ENCODE results near the gene UNC5A. TPM values are rescaled to one million over a fixed set of nuclear protein-coding genes. Genes with fewer than 3 reads are reported as not detected.

Gene UNC5A
- total and polyA plus RNA-seq, 10 of the 15 experiments (the other 5 are each of a cell fraction or from before 2014, with no cell fraction given), result not detected

GRCh38 chr5:176892663-176893062 lies 82.3 kb downstream of the UNC5A start:
- POLR2A ChIA-PET, result no interaction called here
- H3K27me3 ChIP-seq (replicated peaks in 1 of 2; ENCODE audit: control insufficient read depth in 2 of 2, insufficient read depth in 2 of 2, low read length in 1 of 2), result no peaks in the 10 kb centered on the region; a peak in 2 of 4 replicates
- H4K20me1 ChIP-seq (ENCODE audit: control insufficient read depth, insufficient read depth), result no peaks in the 10 kb centered on the region
- 29% methylated on average over 3 of the region's 3 CpGs for WGBS (ENCODE audit: insufficient coverage, insufficient replicate concordance, low lambda C conversion rate, missing lambda C conversion rate)
- in situ Hi-C loops (cut with MboI) (no loop called here), intact Hi-C loops (cut with micrococcal nuclease; ENCODE audit: unreplicated experiment) (no loop called here)
- BruUV-seq (replicated peaks), result no TSS peak
- no peaks in the 10 kb centered on the region for H3K9me3 ChIP-seq (replicated peaks; ENCODE audit: control insufficient read depth, insufficient read depth, low read length)
- H3K4me2 ChIP-seq (ENCODE audit: control insufficient read depth, insufficient read depth), result no peak overlapping the region
- TF ChIP-seq NFYB (IDR thresholded peaks at IDR 0.05; ENCODE audit: insufficient read depth, low read depth, low read length) (no peak), HSF1 (IDR thresholded peaks at IDR 0.05; ENCODE audit: low read depth, low read length) (no peak), STAT1 (conservative IDR thresholded peaks at IDR 0.05) (no peak), ETV6 (conservative IDR thresholded peaks at IDR 0.05 in 1 of 2, IDR thresholded peaks at IDR 0.05 in 1 of 2; ENCODE audit: borderline replicate concordance in 1 of 2, low read depth in 1 of 2) (no peak), ZBTB4 (CRISPR knock-in tag; IDR thresholded peaks at IDR 0.05) (no peak)
- DNase-seq (ENCODE audit: low read depth, low spot score), result no peak
- H3K4me1 ChIP-seq (ENCODE audit: control insufficient read depth, insufficient read depth, low read length), result no peaks in the 10 kb centered on the region
- CTCF ChIA-PET, result no interaction called here
- SMC1A ChIA-PET (ENCODE audit: uncharacterized antibody, unreplicated experiment), result interaction anchor here (0.7 kb wide), 1 partner anchor 9 kb away, joined by 3 read pairs; no protein-coding TSS in a partner anchor
- H3K36me3 ChIP-seq (ENCODE audit: control insufficient read depth in 2 of 2, insufficient read depth in 2 of 2, low read length in 1 of 2), result no peaks in the 10 kb centered on the region
- H3K4me3 ChIP-seq, result no peak overlapping the region
- FAIRE-seq, result no peak
- no peak overlapping the region for H2AFZ ChIP-seq (ENCODE audit: control insufficient read depth, low read depth, low read length)
- H3K79me2 ChIP-seq (ENCODE audit: control insufficient read depth, insufficient read depth, low read length), result no peaks in the 10 kb centered on the region
- RAD21 ChIA-PET (ENCODE audit: unreplicated experiment), result no interaction called here
- H3K9ac ChIP-seq (ENCODE audit: control insufficient read depth, insufficient read depth, low read length), result no peak overlapping the region
- no peak for ATAC-seq
- no peak overlapping the region for H3K27ac ChIP-seq (ENCODE audit: control insufficient read depth, insufficient read depth)

All from GM12878 (cell line).